Fibroblast of lung (primary cell): ENCODE data around the gene IL10RA.

Experiments
- EZH2 ChIP-seq: IDR thresholded peaks from 2 replicates; pipeline ENCODE4 v1.5.1; 2012; ENCODE audit warnings: low read length, control low read depth, mild to moderate bottlenecking; ENCODE audit errors: missing control alignments
- TF ChIP-seq, protein P1 (sequence below), 2 donors: IDR thresholded peaks in 1 of 2; conservative IDR thresholded peaks in 1 of 2; 1 replicate in 1 of 2; 2 replicates in 1 of 2; pipeline ENCODE4 v1.5.1; 2011 to 2012; ENCODE audit warnings: low read length in 2 of 2, control low read depth in 1 of 2, inconsistent platforms in 1 of 2, low read depth in 1 of 2, mild to moderate bottlenecking in 1 of 2

DNA sequence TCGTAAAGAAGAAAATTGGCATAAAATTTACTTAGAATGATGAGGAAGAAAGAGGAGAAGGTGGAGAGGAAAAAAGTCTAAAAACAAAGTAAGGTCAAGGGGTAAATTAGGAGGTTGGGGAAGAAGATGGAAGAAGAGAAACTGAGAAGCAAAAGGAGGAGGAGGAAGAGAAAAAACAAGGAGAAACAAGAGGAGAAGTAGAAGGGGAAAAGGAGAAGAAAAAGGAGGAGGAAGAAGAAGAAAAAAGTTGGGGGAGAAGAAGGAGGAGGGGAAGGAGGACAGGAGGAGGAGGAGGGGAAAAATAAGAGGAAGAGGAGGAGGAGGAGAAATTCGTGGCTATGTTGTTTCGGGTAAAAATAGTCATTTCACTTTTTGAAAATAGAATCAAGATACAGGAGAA is 42.4 kb downstream of the IL10RA start:
- TF ChIP-seq, protein P1, sequence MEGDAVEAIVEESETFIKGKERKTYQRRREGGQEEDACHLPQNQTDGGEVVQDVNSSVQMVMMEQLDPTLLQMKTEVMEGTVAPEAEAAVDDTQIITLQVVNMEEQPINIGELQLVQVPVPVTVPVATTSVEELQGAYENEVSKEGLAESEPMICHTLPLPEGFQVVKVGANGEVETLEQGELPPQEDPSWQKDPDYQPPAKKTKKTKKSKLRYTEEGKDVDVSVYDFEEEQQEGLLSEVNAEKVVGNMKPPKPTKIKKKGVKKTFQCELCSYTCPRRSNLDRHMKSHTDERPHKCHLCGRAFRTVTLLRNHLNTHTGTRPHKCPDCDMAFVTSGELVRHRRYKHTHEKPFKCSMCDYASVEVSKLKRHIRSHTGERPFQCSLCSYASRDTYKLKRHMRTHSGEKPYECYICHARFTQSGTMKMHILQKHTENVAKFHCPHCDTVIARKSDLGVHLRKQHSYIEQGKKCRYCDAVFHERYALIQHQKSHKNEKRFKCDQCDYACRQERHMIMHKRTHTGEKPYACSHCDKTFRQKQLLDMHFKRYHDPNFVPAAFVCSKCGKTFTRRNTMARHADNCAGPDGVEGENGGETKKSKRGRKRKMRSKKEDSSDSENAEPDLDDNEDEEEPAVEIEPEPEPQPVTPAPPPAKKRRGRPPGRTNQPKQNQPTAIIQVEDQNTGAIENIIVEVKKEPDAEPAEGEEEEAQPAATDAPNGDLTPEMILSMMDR (conservative IDR thresholded peaks at IDR 0.05 in 1 of 2, IDR thresholded peaks at IDR 0.05 in 1 of 2; ENCODE audit: low read depth in 1 of 2, low read length in 2 of 2) = no peak
- TF ChIP-seq EZH2 = no peak
